Measurements from ENCODE around the gene CENATAC.

The CENATAC gene

GRCh38 chr11:119027561-119028345 is 29.8 kb downstream of the CENATAC start:
- Histone ChIP-seq H3K4me3 (replicated peaks; ENCODE audit: insufficient read depth, low read length) (no peak overlapping the region), H3K27ac (replicated peaks) (no peak overlapping the region), H3K27me3 (ENCODE audit: insufficient read depth, poor library complexity, severe bottlenecking) (no peaks in the 10 kb centered on the region)
- no peak for DNase-seq (ENCODE audit: low read depth in 1 of 2, low spot score in 1 of 2)
- TF ChIP-seq SPI1 (IDR thresholded peaks at IDR 0.05; ENCODE audit: borderline replicate concordance, low read depth): no peak
- TF ChIP-seq REST (IDR thresholded peaks at IDR 0.05; ENCODE audit: insufficient replicate concordance, low read depth): no peak
- TF ChIP-seq POLR2AphosphoS5 (IDR thresholded peaks at IDR 0.05; ENCODE audit: low read depth): no peak
- no peak for TF ChIP-seq CTCF (IDR thresholded peaks at IDR 0.05; ENCODE audit: insufficient read depth, low read length)

- TF ChIP-seq REST (IDR thresholded peaks at IDR 0.05; ENCODE audit: insufficient replicate concordance, low read depth): no peak
- no peak for DNase-seq (ENCODE audit: low read depth in 1 of 2, low spot score in 1 of 2)
- Histone ChIP-seq H3K27me3 (ENCODE audit: insufficient read depth, poor library complexity, severe bottlenecking) (no peaks in the 10 kb centered on the region), H3K27ac (replicated peaks) (peak overlapping the region; percentile 87; the same call in 1 of the 2 replicates), H3K4me3 (replicated peaks; ENCODE audit: insufficient read depth, low read length) (no peak overlapping the region)
Measured at GRCh38 chr11:119028346-119029068, 30.6 kb downstream of the CENATAC start.

- H3K4me3 ChIP-seq (replicated peaks; ENCODE audit: insufficient read depth, low read length): peak overlapping the region; percentile 74; the same call in 1 of the 2 replicates
- DNase-seq (ENCODE audit: low read depth in 1 of 2, low spot score in 1 of 2): no peak
- H3K27ac ChIP-seq (replicated peaks): peak overlapping the region; percentile 87
- TF ChIP-seq CTCF (IDR thresholded peaks at IDR 0.05; ENCODE audit: insufficient read depth, low read length) (no peak), SPI1 (IDR thresholded peaks at IDR 0.05; ENCODE audit: borderline replicate concordance, low read depth) (no peak)
- H3K27me3 ChIP-seq (ENCODE audit: insufficient read depth, poor library complexity, severe bottlenecking): no peaks in the 10 kb centered on the region
Measured at GRCh38 chr11:119029069-119029339, 31.1 kb downstream of the CENATAC start.

- Histone ChIP-seq H3K27me3 (ENCODE audit: insufficient read depth, poor library complexity, severe bottlenecking) (no peaks in the 10 kb centered on the region), H3K27ac (replicated peaks) (peak overlapping the region; percentile 87), H3K4me3 (replicated peaks; ENCODE audit: insufficient read depth, low read length) (peak overlapping the region; percentile 74)
- DNase-seq (ENCODE audit: low read depth in 1 of 2, low spot score in 1 of 2): peak in 1 of 2 experiments; percentile 65
- TF ChIP-seq POLR2AphosphoS5 (IDR thresholded peaks at IDR 0.05; ENCODE audit: low read depth) (no peak), CTCF (IDR thresholded peaks at IDR 0.05; ENCODE audit: insufficient read depth, low read length) (no peak)
Measured at GRCh38 chr11:119029340-119030028, 31.5 kb downstream of the CENATAC start.
